Type B pancreatic cell (in vitro differentiated cells): ENCODE results near the gene EPB41L2. TPM values are rescaled to one million over a fixed set of nuclear protein-coding genes. Genes with fewer than 3 reads are reported as not detected.
A peak's percentile ranks its signal among the peaks of the same experiment; 100 is the strongest.

Experiments
- DNase-seq: peaks from one replicate; pipeline ENCODE4 v3.0.0; 2021; ENCODE audit warnings: mixed read lengths; ENCODE audit not compliant: unreplicated experiment; ENCODE audit errors: extremely low spot score
- H3K27ac Mint-ChIP-seq: 2 replicates; pipeline ENCODE4 v1.8.0; 2021; ENCODE audit warnings: mild to moderate bottlenecking, mixed read lengths
- H3K27me3 Mint-ChIP-seq: 2 replicates; pipeline ENCODE4 v1.8.0; 2021; ENCODE audit warnings: mixed read lengths
- H3K36me3 Mint-ChIP-seq: 2 replicates; pipeline ENCODE4 v1.8.0; 2021; ENCODE audit warnings: mixed read lengths
- H3K4me1 Mint-ChIP-seq: one replicate; pipeline ENCODE4 v1.8.0; 2021; ENCODE audit warnings: mixed read lengths; ENCODE audit not compliant: unreplicated experiment
- H3K4me3 Mint-ChIP-seq: 2 replicates; pipeline ENCODE4 v1.8.0; 2021; ENCODE audit warnings: mild to moderate bottlenecking, mixed read lengths
- H3K9me3 Mint-ChIP-seq: 2 replicates; pipeline ENCODE4 v1.8.0; 2021; ENCODE audit warnings: mixed read lengths
- total RNA-seq: library from RNA; stranded (reverse); gene quantifications from 2 replicates; pipeline ENCODE4 v1.2.1, GENCODE V29; 2021; ENCODE audit warnings: low replicate concordance
- TF ChIP-seq, protein P1 (sequence below): fragments of 200-600 bp; sonication (generic); conservative IDR thresholded peaks from 2 replicates; pipeline ENCODE4 v1.5.0; 2021; ENCODE audit warnings: antibody characterized with exemption, mild to moderate bottlenecking

The EPB41L2 gene
- total RNA-seq, 1 donor from 2014 or later, result 74.8 TPM

DNA sequence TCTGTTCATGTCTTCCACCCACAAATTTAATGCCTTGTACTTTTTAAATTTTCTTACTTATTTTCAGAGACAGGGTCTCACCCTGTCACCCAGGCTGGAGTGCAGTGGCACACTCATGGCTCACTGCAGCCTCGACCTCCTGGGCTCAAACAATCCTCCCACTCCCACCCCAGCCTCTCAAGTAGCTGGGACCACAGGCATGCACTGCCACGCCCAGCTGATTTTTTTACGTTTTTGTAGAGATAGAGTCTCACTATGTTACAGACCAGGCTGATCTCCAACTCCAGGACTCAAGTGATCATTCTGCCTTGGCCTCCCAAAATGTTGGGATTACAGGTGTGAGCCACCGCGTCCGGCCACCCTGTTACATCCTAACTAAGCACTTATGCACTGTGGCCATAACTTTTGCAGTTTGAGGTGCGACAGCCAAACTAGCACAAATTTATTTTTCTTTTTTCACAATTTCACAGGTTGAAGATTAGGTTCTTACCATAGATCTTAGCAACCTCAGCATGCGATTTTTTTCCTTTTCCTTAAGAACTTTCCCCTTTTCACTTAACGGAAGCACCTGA, 92.1 kb downstream of the EPB41L2 start:
- Mint-ChIP-seq H3K4me3 (no peak overlapping the region), H3K9me3 (peaks cover 7% of the 10 kb centered on the region), H3K27me3 (no peaks in the 10 kb centered on the region), H3K36me3 (no peaks in the 10 kb centered on the region), H3K27ac (no peak overlapping the region), H3K4me1 (peaks cover 10% of the 10 kb centered on the region)
- TF ChIP-seq, protein P1, sequence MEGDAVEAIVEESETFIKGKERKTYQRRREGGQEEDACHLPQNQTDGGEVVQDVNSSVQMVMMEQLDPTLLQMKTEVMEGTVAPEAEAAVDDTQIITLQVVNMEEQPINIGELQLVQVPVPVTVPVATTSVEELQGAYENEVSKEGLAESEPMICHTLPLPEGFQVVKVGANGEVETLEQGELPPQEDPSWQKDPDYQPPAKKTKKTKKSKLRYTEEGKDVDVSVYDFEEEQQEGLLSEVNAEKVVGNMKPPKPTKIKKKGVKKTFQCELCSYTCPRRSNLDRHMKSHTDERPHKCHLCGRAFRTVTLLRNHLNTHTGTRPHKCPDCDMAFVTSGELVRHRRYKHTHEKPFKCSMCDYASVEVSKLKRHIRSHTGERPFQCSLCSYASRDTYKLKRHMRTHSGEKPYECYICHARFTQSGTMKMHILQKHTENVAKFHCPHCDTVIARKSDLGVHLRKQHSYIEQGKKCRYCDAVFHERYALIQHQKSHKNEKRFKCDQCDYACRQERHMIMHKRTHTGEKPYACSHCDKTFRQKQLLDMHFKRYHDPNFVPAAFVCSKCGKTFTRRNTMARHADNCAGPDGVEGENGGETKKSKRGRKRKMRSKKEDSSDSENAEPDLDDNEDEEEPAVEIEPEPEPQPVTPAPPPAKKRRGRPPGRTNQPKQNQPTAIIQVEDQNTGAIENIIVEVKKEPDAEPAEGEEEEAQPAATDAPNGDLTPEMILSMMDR, result no peak
- no peak for DNase-seq

- Mint-ChIP-seq H3K9me3 (peaks cover 6% of the 10 kb centered on the region), H3K27me3 (no peaks in the 10 kb centered on the region), H3K27ac (no peak overlapping the region), H3K4me1 (peaks cover 10% of the 10 kb centered on the region), H3K4me3 (peak overlapping the region; percentile 9), H3K36me3 (no peaks in the 10 kb centered on the region)
- DNase-seq, result no peak
- TF ChIP-seq, protein P1, result no peak
These were observed 93.1 kb downstream of the EPB41L2 start for GRCh38 chr6:130969791-130970491.

- no peak overlapping the region for H3K27ac Mint-ChIP-seq
- TF ChIP-seq, protein P1, result no peak
- H3K9me3 Mint-ChIP-seq, result peaks cover 6% of the 10 kb centered on the region
- no peaks in the 10 kb centered on the region for H3K27me3 Mint-ChIP-seq
- H3K4me3 Mint-ChIP-seq, result no peak overlapping the region
- H3K4me1 Mint-ChIP-seq, result peaks cover 10% of the 10 kb centered on the region
- H3K36me3 Mint-ChIP-seq, result no peaks in the 10 kb centered on the region
- DNase-seq, result no peak
These were observed 93.9 kb downstream of the EPB41L2 start for GRCh38 chr6:130969166-130969565.

- no peaks in the 10 kb centered on the region for H3K36me3 Mint-ChIP-seq
- H3K27me3 Mint-ChIP-seq, result no peaks in the 10 kb centered on the region
- no peak overlapping the region for H3K4me3 Mint-ChIP-seq
- TF ChIP-seq, protein P1, result no peak
- no peaks in the 10 kb centered on the region for H3K9me3 Mint-ChIP-seq
- H3K4me1 Mint-ChIP-seq, result peaks cover 10% of the 10 kb centered on the region
- H3K27ac Mint-ChIP-seq, result no peak overlapping the region
- DNase-seq, result no peak
These were observed 94.6 kb downstream of the EPB41L2 start for GRCh38 chr6:130968476-130968875.

GRCh38 chr6:130967502-130968445, 95.3 kb downstream of the EPB41L2 start:
- no peak overlapping the region for H3K27ac Mint-ChIP-seq

More at GRCh38 chr6:130967502-130968445, 95.3 kb downstream of the EPB41L2 start:
- Mint-ChIP-seq H3K4me3 (no peak overlapping the region), H3K36me3 (no peaks in the 10 kb centered on the region), H3K4me1 (peaks cover 10% of the 10 kb centered on the region), H3K27me3 (no peaks in the 10 kb centered on the region), H3K9me3 (no peaks in the 10 kb centered on the region)
- DNase-seq, result no peak
- TF ChIP-seq, protein P1, result no peak
